ENCODE measurements around the gene URI1. TPM values are rescaled to one million over a fixed set of nuclear protein-coding genes. Genes with fewer than 3 reads are reported as not detected.

Gene URI1
- total RNA-seq, 1 experiment from 2014 or later: 71.0 TPM

- BruUV-seq (replicated peaks): TSS peak; percentile 5
- no peaks in the 10 kb centered on the region for H3K4me1 ChIP-seq (ENCODE audit: control insufficient read depth, insufficient read depth, low read length)
- ChIA-PET POLR2A (no interaction called here), CTCF (no interaction called here)
- intact Hi-C loops (cut with micrococcal nuclease; ENCODE audit: unreplicated experiment) (no loop called here), in situ Hi-C loops (cut with HindIII; ENCODE audit: low pct_unique_long_range_greater_than_20kb, low sequenced_read_pairs) (no loop called here)
- TF ChIP-seq SIN3A (IDR thresholded peaks at IDR 0.05; ENCODE audit: borderline replicate concordance, insufficient read depth, low read depth, low read length) (no peak), REST (IDR thresholded peaks at IDR 0.05; ENCODE audit: insufficient read depth in 1 of 2, low read depth in 2 of 2, low read length in 1 of 2) (no peak), POLR2AphosphoS5 (IDR thresholded peaks at IDR 0.05; ENCODE audit: low read depth, low read length) (no peak), CTCF (IDR thresholded peaks at IDR 0.05) (no peak), TCF7L2 (IDR thresholded peaks at IDR 0.05; ENCODE audit: low read depth, low read length) (no peak)
- ATAC-seq (no peak), DNase-seq (ENCODE audit: low read depth, low spot score) (no peak)
- no peaks in the 10 kb centered on the region for H3K27me3 ChIP-seq (ENCODE audit: control insufficient read depth, insufficient read depth, low read length)
- H3K36me3 ChIP-seq (ENCODE audit: control insufficient read depth, insufficient read depth, low read length): no peaks in the 10 kb centered on the region
- H3K27ac ChIP-seq (ENCODE audit: low read length): no peak overlapping the region
- H3K4me3 ChIP-seq (ENCODE audit: low read depth in 2 of 2, low read length in 2 of 2): no peak overlapping the region
- no peaks in the 10 kb centered on the region for H3K9me3 ChIP-seq (ENCODE audit: control insufficient read depth, insufficient read depth, low read depth, low read length)
These were observed 102.5 kb downstream of the URI1 start for GRCh38 chr19:30044273-30045248.

- no peaks in the 10 kb centered on the region for H3K36me3 ChIP-seq (ENCODE audit: control insufficient read depth, insufficient read depth, low read length)
- H3K9me3 ChIP-seq (ENCODE audit: control insufficient read depth, insufficient read depth, low read depth, low read length): no peaks in the 10 kb centered on the region
- BruUV-seq (replicated peaks): no TSS peak
- intact Hi-C loops (cut with micrococcal nuclease; ENCODE audit: unreplicated experiment): no loop called here
- no peak overlapping the region for H3K27ac ChIP-seq (ENCODE audit: low read length)
- H3K4me3 ChIP-seq (ENCODE audit: low read depth in 2 of 2, low read length in 2 of 2): no peak overlapping the region
- DNase-seq (ENCODE audit: low read depth, low spot score) (peak; percentile 4), ATAC-seq (no peak)
- TF ChIP-seq SIN3A (IDR thresholded peaks at IDR 0.05; ENCODE audit: borderline replicate concordance, insufficient read depth, low read depth, low read length) (no peak), CTCF (IDR thresholded peaks at IDR 0.05) (peak; percentile 84), POLR2AphosphoS5 (IDR thresholded peaks at IDR 0.05; ENCODE audit: low read depth, low read length) (no peak)
- ChIA-PET CTCF (no interaction called here), POLR2A (no interaction called here)
- H3K27me3 ChIP-seq (ENCODE audit: control insufficient read depth, insufficient read depth, low read length): no peaks in the 10 kb centered on the region
- in situ Hi-C loops (cut with HindIII; ENCODE audit: low pct_unique_long_range_greater_than_20kb, low sequenced_read_pairs): no loop called here
- no peaks in the 10 kb centered on the region for H3K4me1 ChIP-seq (ENCODE audit: control insufficient read depth, insufficient read depth, low read length)
These were observed 104.5 kb downstream of the URI1 start for GRCh38 chr19:30046522-30046921.
